HCT116 (cell line): Measurements from ENCODE around the gene AVEN. TPM values are rescaled to one million over a fixed set of nuclear protein-coding genes. Genes with fewer than 3 reads are reported as not detected.

Experiments used
- ATAC-seq: fragments of 200-7000 bp; cut with Tn5 transposase; 2 replicates; pipeline ENCODE4 v1.9.1; 2020; ENCODE audit warnings: mild to moderate bottlenecking, moderate library complexity
- BruUV-seq: library from RNA; stranded (reverse); fragments of 400-500 nt; replicated peaks from 2 replicates; lab custom pipeline; 2021; lab: Mats Ljungman, UMichigan
- CTCF ChIA-PET: fragments of 300-600 bp; sonication (Branson Sonifier 250); formaldehyde crosslinking; loops from one replicate; lab custom pipeline; 2021; ENCODE audit warnings: antibody characterized with exemption; lab: Charles Lee
- POLR2A ChIA-PET: fragments of 300-600, 350-600 bp; sonication (Branson Sonifier 250); formaldehyde crosslinking; loops from one replicate; lab custom pipeline; 2021; ENCODE audit warnings: antibody characterized with exemption; lab: Charles Lee
- RAD21 ChIA-PET, 2 experiments: fragments of 300-600 bp; sonication (Branson Sonifier 250); formaldehyde crosslinking; loops; one replicate each; lab custom pipeline; 2023; ENCODE audit warnings: low total read pairs in 2 of 2; ENCODE audit not compliant: uncharacterized antibody in 2 of 2, unreplicated experiment in 2 of 2, low non-redundant PET in 1 of 2; lab: Charles Lee
- DNase-seq: peaks from one replicate; pipeline ENCODE4 v3.0.0-alpha.2; 2010; ENCODE audit warnings: low read depth, low spot score
- H2AFZ ChIP-seq: fragments of 200-600 bp; shearing (Covaris generic), sonication (generic); 2 replicates; pipeline ENCODE4 v1.6.1; 2017; ENCODE audit warnings: low read depth, mixed run types, mixed read lengths, antibody characterized with exemption, low read length; ENCODE audit not compliant: poor library complexity, severe bottlenecking
- H3K27ac ChIP-seq: 2 replicates; pipeline ENCODE4 v1.5.1; 2012; ENCODE audit warnings: low read depth, low read length
- H3K27me3 ChIP-seq: fragments of 200-600 bp; sonication (generic); 2 replicates; pipeline ENCODE4 v1.6.1; 2016; ENCODE audit warnings: mixed run types, low read length, mixed read lengths; ENCODE audit not compliant: insufficient read depth
- H3K36me3 ChIP-seq, 2 experiments: fragments of 200-500 bp in 1 of 2; fragments of 200-600 bp in 1 of 2; sonication (Bioruptor generic) in 1 of 2; sonication (generic) in 1 of 2; 2 replicates each; pipeline versions ENCODE4 v1.5.1 to v1.6.1; 2014 to 2016; ENCODE audit warnings: low read length in 2 of 2, inconsistent platforms in 1 of 2, mixed read lengths in 1 of 2, mixed run types in 1 of 2; ENCODE audit not compliant: insufficient read depth in 2 of 2, control insufficient read depth in 1 of 2
- H3K4me1 ChIP-seq, 2 experiments: fragments of 200-600 bp in 1 of 2; sonication (generic) in 1 of 2; 2 replicates each; pipeline versions ENCODE4 v1.5.1 to v1.6.1; 2012 to 2017; ENCODE audit warnings: low read length in 2 of 2, inconsistent platforms in 1 of 2, mild to moderate bottlenecking in 1 of 2, mixed read lengths in 1 of 2, mixed run types in 1 of 2, moderate library complexity in 1 of 2; ENCODE audit not compliant: insufficient read depth in 2 of 2, control insufficient read depth in 1 of 2
- H3K4me2 ChIP-seq: fragments of 200-600 bp; sonication (generic); 2 replicates; pipeline ENCODE4 v1.6.1; 2017; ENCODE audit warnings: mixed run types, low read length, mixed read lengths
- H3K4me3 ChIP-seq, 2 experiments: fragments of 200-600 bp in 1 of 2; sonication (generic) in 1 of 2; replicated peaks in 1 of 2; 2 replicates each; pipeline ENCODE4 v1.5.1; 2011 to 2016; ENCODE audit warnings: low read length in 2 of 2, control low read depth in 1 of 2, low read depth in 1 of 2, mild to moderate bottlenecking in 1 of 2, mixed read lengths in 1 of 2, mixed run types in 1 of 2
- H3K79me2 ChIP-seq: fragments of 200-600 bp; sonication (generic); 2 replicates; pipeline ENCODE4 v1.6.1; 2017; ENCODE audit warnings: mild to moderate bottlenecking, mixed run types, low read length, moderate library complexity, mixed read lengths; ENCODE audit not compliant: insufficient read depth
- H3K9ac ChIP-seq: fragments of 200-600 bp; sonication (generic); 2 replicates; pipeline ENCODE4 v1.6.1; 2016; ENCODE audit warnings: low read length, mixed read lengths
- H3K9me2 ChIP-seq: fragments of 200-600 bp; sonication (generic), shearing (Covaris generic); 2 replicates; pipeline ENCODE4 v1.6.1; 2017; ENCODE audit warnings: mixed run types, mild to moderate bottlenecking, moderate library complexity; ENCODE audit not compliant: insufficient read depth
- H3K9me3 ChIP-seq, 2 experiments: fragments of 200-500 bp in 1 of 2; fragments of 200-600 bp in 1 of 2; sonication (Bioruptor generic) in 1 of 2; sonication (generic) in 1 of 2; 2 replicates each; pipeline ENCODE4 v1.6.1; 2014 to 2017; ENCODE audit warnings: low read length in 2 of 2, mixed read lengths in 2 of 2, inconsistent platforms in 1 of 2, low read depth in 1 of 2, mild to moderate bottlenecking in 1 of 2, mixed run types in 1 of 2, moderate library complexity in 1 of 2; ENCODE audit not compliant: control insufficient read depth in 1 of 2, insufficient read depth in 1 of 2
- H4K20me1 ChIP-seq: fragments of 200-600 bp; sonication (generic), shearing (Covaris generic); 2 replicates; pipeline ENCODE4 v1.6.1; 2017; ENCODE audit warnings: mixed run types, mild to moderate bottlenecking, moderate library complexity; ENCODE audit not compliant: insufficient read depth
- CBX3 ChIP-seq: IDR thresholded peaks from 2 replicates; pipeline ENCODE4 v1.6.1; 2012; ENCODE audit warnings: low read depth
- CEBPB ChIP-seq: IDR thresholded peaks from 2 replicates; pipeline ENCODE4 v1.6.1; 2012; ENCODE audit warnings: low read depth
- ELF1 ChIP-seq: IDR thresholded peaks from 2 replicates; pipeline ENCODE4 v1.6.1; 2012; ENCODE audit warnings: low read depth, borderline replicate concordance
- JUND ChIP-seq: IDR thresholded peaks from 2 replicates; pipeline ENCODE4 v1.6.1; 2012
- MAX ChIP-seq: IDR thresholded peaks from 2 replicates; pipeline ENCODE4 v1.6.1; 2012
- POLR2A ChIP-seq: IDR thresholded peaks from 2 replicates; pipeline ENCODE4 v1.7.0; 2011; ENCODE audit warnings: borderline replicate concordance; ENCODE audit not compliant: insufficient read depth, insufficient read length; ENCODE audit errors: extremely low read depth
- POLR2AphosphoS5 ChIP-seq: IDR thresholded peaks from 2 replicates; pipeline ENCODE4 v1.6.1; 2011; ENCODE audit warnings: mild to moderate bottlenecking, low read depth, low read length, moderate library complexity
- RAD21 ChIP-seq: IDR thresholded peaks from 2 replicates; pipeline ENCODE4 v1.6.1; 2012; ENCODE audit warnings: low read depth, mild to moderate bottlenecking
- SIN3A ChIP-seq: IDR thresholded peaks from 2 replicates; pipeline ENCODE4 v1.6.1; 2012; ENCODE audit warnings: low read depth
- SP1 ChIP-seq: IDR thresholded peaks from 2 replicates; pipeline ENCODE4 v1.6.1; 2012; ENCODE audit warnings: low read depth
- SRF ChIP-seq: IDR thresholded peaks from 2 replicates; pipeline ENCODE4 v1.6.1; 2012; ENCODE audit warnings: low read depth
- TCF7L2 ChIP-seq: IDR thresholded peaks from 2 replicates; pipeline ENCODE4 v1.7.0; 2011; ENCODE audit warnings: borderline replicate concordance, inconsistent platforms; ENCODE audit not compliant: insufficient read depth, insufficient read length; ENCODE audit errors: extremely low read depth
- YY1 ChIP-seq: IDR thresholded peaks from 2 replicates; pipeline ENCODE4 v1.6.1; 2011; ENCODE audit warnings: low read length, low read depth, moderate library complexity, mild to moderate bottlenecking; ENCODE audit not compliant: insufficient replicate concordance; ENCODE audit errors: extremely low read depth
- ZFX ChIP-seq: fragments of 450-650 bp; IDR thresholded peaks from 2 replicates; pipeline ENCODE4 v1.6.1; 2017
- intact Hi-C: fragments of 100-400 bp; cut with micrococcal nuclease; formaldehyde crosslinking; loops from 2 replicates; pipeline ENCODE4 v1.10.0; 2022
- total RNA-seq: library from RNA; stranded (reverse); gene quantifications from one replicate; pipeline ENCODE4 v1.2.1, GENCODE V29; 2021; ENCODE audit not compliant: unreplicated experiment
- TF ChIP-seq, protein P1 (sequence below): IDR thresholded peaks from 2 replicates; pipeline ENCODE4 v1.6.1; 2012

The AVEN gene
- total RNA-seq, 1 experiment from 2014 or later = 6.8 TPM

GRCh38 chr15:34038023-34038870 is 757 bp downstream of the AVEN start:
- RAD21 ChIA-PET = no interaction called here
- ATAC-seq = peak; percentile 81
- intact Hi-C loops = no loop called here
- no peaks in the 10 kb centered on the region for H3K36me3 ChIP-seq
- POLR2A ChIA-PET = no interaction called here
- H3K4me3 ChIP-seq = peak overlapping the region; percentile 59 to 80
- peaks cover 4 to 18% of the 10 kb centered on the region in 2 experiments; a peak in 3 of 4 replicates for H3K4me1 ChIP-seq
- H3K4me2 ChIP-seq = peak overlapping the region; percentile 99
- CTCF ChIA-PET = no interaction called here
- TSS peak; percentile 69 for BruUV-seq
- H3K27ac ChIP-seq = peak overlapping the region; percentile 87
- DNase-seq = no peak
- H3K9ac ChIP-seq = peak overlapping the region; percentile 77
- H2AFZ ChIP-seq = peak overlapping the region; percentile 85
- H3K9me2 ChIP-seq = no peaks in the 10 kb centered on the region
- H4K20me1 ChIP-seq = no peaks in the 10 kb centered on the region
- no peaks in the 10 kb centered on the region for H3K9me3 ChIP-seq
- TF ChIP-seq POLR2AphosphoS5 (peak; percentile 84), MAX (peak; percentile 83), POLR2A (peak; percentile 82), ELF1 (no peak), JUND (no peak), ZFX (no peak), RAD21 (no peak), YY1 (no peak), TCF7L2 (peak; percentile 26), SRF (no peak), CBX3 (no peak), CEBPB (no peak), SIN3A (no peak), SP1 (no peak)
- TF ChIP-seq, protein P1, sequence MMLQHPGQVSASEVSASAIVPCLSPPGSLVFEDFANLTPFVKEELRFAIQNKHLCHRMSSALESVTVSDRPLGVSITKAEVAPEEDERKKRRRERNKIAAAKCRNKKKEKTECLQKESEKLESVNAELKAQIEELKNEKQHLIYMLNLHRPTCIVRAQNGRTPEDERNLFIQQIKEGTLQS = no peak
- H3K79me2 ChIP-seq = no peaks in the 10 kb centered on the region
- no peaks in the 10 kb centered on the region for H3K27me3 ChIP-seq
